Cardiac muscle cell (in vitro differentiated cells and primary cell): ENCODE data around the gene TSNAX. TPM values are rescaled to one million over a fixed set of nuclear protein-coding genes. Genes with fewer than 3 reads are reported as not detected.

Experiments
- DNase-seq, 2 donors: peaks; one replicate each; pipeline versions ENCODE4 v3.0.0 to v3.0.0-alpha.2; 2010 to 2017; ENCODE audit warnings: low read depth in 1 of 2, low spot score in 1 of 2
- H3K27ac ChIP-seq: fragments of 200-600 bp; sonication (generic); 2 replicates; pipeline ENCODE4 v1.5.1; 2016
- H3K27me3 ChIP-seq: fragments of 200-600 bp; sonication (generic); 2 replicates; pipeline ENCODE4 v1.6.0; 2016; ENCODE audit warnings: control low read depth
- H3K36me3 ChIP-seq: fragments of 200-600 bp; sonication (generic); 2 replicates; pipeline ENCODE4 v1.5.1; 2016; ENCODE audit warnings: control low read depth
- H3K4me1 ChIP-seq: fragments of 200-600 bp; sonication (generic); 2 replicates; pipeline ENCODE4 v1.8.1; 2017; ENCODE audit warnings: low read depth, mild to moderate bottlenecking, mixed run types
- H3K4me3 ChIP-seq: fragments of 200-600 bp; sonication (generic); 2 replicates; pipeline ENCODE4 v1.5.1; 2016; ENCODE audit warnings: mild to moderate bottlenecking
- H3K9me3 ChIP-seq: fragments of 200-600 bp; sonication (generic); 2 replicates; pipeline ENCODE4 v1.5.1; 2017; ENCODE audit warnings: low read depth, mild to moderate bottlenecking, control low read depth
- polyA plus RNA-seq: library from polyadenylated mRNA; unstranded; fragments of >200 nt; fragmentation: Nextera tagmentation; extraction: Ambion mirVana; gene quantifications from 2 replicates; pipeline ENCODE4 v1.2.1, GENCODE V29; 2016
- total RNA-seq: library from RNA; depleted of rRNA; stranded (reverse); fragments of >200 nt; gene quantifications from 2 replicates; pipeline ENCODE4 v1.2.3, GENCODE V29; 2016
- TF ChIP-seq, protein P1 (sequence below): IDR thresholded peaks from 2 replicates; pipeline ENCODE4 v1.5.1; 2012; ENCODE audit warnings: low read depth, mild to moderate bottlenecking, low read length

The TSNAX gene
- total and polyA plus RNA-seq, 2 experiments from 2014 or later = 18.9 to 44.5 TPM

DNA sequence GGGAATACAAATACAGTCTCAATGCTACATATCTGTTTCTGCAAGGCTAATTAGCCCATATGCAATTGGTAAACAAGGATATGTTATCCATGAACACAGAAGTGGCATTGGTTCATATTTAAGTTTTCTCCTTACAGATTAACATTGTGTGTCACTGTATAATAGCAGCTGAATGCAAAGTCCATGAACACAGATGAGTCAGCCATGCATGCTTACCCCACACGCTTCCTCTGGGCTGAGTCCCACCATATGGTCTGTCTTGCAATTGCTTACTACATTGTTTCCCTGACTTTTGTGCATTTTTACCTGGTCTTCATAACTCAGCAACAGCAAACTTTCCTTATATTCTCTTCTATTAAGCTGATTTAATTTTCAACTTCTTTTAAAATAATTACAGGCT lies 41.5 kb upstream of the TSNAX start:
- no peak overlapping the region for H3K4me3 ChIP-seq
- H3K4me1 ChIP-seq = no peaks in the 10 kb centered on the region
- no peaks in the 10 kb centered on the region for H3K9me3 ChIP-seq
- TF ChIP-seq, protein P1, sequence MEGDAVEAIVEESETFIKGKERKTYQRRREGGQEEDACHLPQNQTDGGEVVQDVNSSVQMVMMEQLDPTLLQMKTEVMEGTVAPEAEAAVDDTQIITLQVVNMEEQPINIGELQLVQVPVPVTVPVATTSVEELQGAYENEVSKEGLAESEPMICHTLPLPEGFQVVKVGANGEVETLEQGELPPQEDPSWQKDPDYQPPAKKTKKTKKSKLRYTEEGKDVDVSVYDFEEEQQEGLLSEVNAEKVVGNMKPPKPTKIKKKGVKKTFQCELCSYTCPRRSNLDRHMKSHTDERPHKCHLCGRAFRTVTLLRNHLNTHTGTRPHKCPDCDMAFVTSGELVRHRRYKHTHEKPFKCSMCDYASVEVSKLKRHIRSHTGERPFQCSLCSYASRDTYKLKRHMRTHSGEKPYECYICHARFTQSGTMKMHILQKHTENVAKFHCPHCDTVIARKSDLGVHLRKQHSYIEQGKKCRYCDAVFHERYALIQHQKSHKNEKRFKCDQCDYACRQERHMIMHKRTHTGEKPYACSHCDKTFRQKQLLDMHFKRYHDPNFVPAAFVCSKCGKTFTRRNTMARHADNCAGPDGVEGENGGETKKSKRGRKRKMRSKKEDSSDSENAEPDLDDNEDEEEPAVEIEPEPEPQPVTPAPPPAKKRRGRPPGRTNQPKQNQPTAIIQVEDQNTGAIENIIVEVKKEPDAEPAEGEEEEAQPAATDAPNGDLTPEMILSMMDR = no peak
- no peak overlapping the region for H3K27ac ChIP-seq
- DNase-seq = peak in 1 of 2 donors; percentile 81
- H3K27me3 ChIP-seq = no peaks in the 10 kb centered on the region
- H3K36me3 ChIP-seq = no peaks in the 10 kb centered on the region

GRCh38 chr1:231487910-231488309 lies 40.6 kb upstream of the TSNAX start:
- TF ChIP-seq, protein P1 = no peak

DNA sequence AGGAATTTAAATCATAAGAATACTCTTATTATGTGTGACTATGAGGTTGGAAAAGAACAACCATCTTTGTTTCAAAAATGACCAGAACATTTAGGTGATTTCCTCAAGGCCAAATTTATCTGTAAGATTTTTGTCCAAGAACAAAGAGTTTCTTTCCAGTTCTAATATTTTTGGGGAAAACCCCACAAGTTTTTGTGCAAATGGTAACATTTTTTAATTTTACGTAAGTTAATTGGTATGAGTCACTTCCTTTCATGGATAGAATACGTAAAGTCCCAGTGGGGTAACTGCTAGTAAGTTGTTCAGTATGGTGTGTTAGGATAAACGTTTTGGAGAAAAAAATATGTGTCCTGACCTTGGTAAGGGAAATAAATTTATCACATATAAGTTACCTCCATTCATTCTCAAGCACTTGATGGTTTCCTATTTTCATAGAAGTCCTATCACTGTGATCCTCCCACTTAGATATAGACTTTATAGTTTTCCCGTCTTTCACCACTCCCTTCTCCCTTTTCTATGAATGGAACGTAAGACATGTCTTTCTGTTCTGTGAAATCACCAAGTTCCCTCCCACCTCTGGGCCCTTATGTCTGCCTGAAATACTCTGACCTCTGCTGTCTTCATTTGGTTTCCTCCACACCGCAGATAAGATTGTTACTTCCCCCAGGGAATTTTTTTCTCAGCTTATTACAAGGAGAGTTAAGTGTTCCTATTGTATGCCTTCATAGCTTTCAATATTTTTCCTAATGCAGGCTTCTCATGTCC lies 34.9 kb upstream of the TSNAX start:
- no peaks in the 10 kb centered on the region for H3K27me3 ChIP-seq
- H3K27ac ChIP-seq = no peak overlapping the region
- peak; percentile 44 to 94 for DNase-seq
- peaks cover 12% of the 10 kb centered on the region for H3K4me1 ChIP-seq
- no peak overlapping the region for H3K4me3 ChIP-seq
- TF ChIP-seq, protein P1 = no peak
- H3K36me3 ChIP-seq = no peaks in the 10 kb centered on the region
- no peaks in the 10 kb centered on the region for H3K9me3 ChIP-seq

More at GRCh38 chr1:231487910-231488309, 40.6 kb upstream of the TSNAX start:
- Histone ChIP-seq H3K4me3 (no peak overlapping the region), H3K9me3 (no peaks in the 10 kb centered on the region), H3K36me3 (no peaks in the 10 kb centered on the region), H3K27me3 (no peaks in the 10 kb centered on the region), H3K4me1 (no peaks in the 10 kb centered on the region), H3K27ac (no peak overlapping the region)
- DNase-seq = no peak

DNA sequence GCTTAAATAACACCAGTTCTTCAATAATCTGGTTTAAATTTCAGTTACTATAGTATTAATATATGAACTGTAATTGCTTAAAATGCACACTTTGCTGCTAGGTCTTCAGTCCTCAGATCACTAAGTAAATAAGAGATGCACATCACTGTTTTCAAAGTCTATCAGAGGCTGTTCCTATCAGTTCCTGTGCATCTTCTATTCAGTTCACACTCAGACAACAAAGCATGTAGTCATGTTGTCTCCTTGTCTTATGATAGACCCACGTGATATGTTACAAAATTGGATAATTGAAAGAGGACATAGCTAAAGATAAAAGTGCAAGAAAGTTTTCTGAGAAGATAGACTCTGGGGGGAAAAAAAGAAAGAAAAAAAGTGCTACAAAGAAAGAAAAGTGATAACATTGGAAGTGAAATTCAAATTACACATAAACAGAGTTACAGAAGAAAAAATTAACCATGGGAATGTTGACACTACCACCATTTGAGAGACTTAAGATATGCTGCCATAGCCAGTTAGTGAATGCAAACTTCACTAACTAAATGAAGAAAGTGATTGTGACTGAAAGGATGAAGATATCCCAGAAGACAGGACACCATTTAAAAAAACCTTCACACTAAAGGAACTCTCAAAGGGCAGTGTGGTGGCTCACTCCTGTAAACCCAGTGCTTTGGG lies 33.9 kb upstream of the TSNAX start:
- Histone ChIP-seq H3K4me3 (no peak overlapping the region), H3K9me3 (no peaks in the 10 kb centered on the region), H3K27ac (no peak overlapping the region), H3K27me3 (no peaks in the 10 kb centered on the region), H3K4me1 (peaks cover 12% of the 10 kb centered on the region), H3K36me3 (no peaks in the 10 kb centered on the region)
- TF ChIP-seq, protein P1 = no peak
- DNase-seq = no peak

- TF ChIP-seq, protein P1 = no peak
- Histone ChIP-seq H3K4me3 (no peak overlapping the region), H3K9me3 (no peaks in the 10 kb centered on the region)
Measured at GRCh38 chr1:231497629-231498152, 30.8 kb upstream of the TSNAX start.

More at GRCh38 chr1:231497629-231498152, 30.8 kb upstream of the TSNAX start:
- no peak for DNase-seq
- H3K36me3 ChIP-seq = no peaks in the 10 kb centered on the region
- H3K27ac ChIP-seq = no peak overlapping the region
- H3K4me1 ChIP-seq = peaks cover 12% of the 10 kb centered on the region
- H3K27me3 ChIP-seq = no peaks in the 10 kb centered on the region
